ENCODE measurements around the gene UTF1. TPM values are rescaled to one million over a fixed set of nuclear protein-coding genes. Genes with fewer than 3 reads are reported as not detected.

UTF1 gene
- total and polyA plus RNA-seq, 9 of the 15 experiments (the other 6 are each of a cell fraction or from before 2014, with no cell fraction given), result 0.35 to 0.46 TPM; not detected in 7

- TF ChIP-seq BRD4 (IDR thresholded peaks at IDR 0.05) (no peak), ATF1 (CRISPR knock-in tag; IDR thresholded peaks at IDR 0.05) (no peak), ATF1 (tag; IDR thresholded peaks at IDR 0.05) (peak; percentile 84), TAL1 (IDR thresholded peaks at IDR 0.05) (peak; percentile 49; the same call in 1 of the 2 replicates), CUX1 (CRISPR knock-in tag; IDR thresholded peaks at IDR 0.05) (no peak), TAF1 (IDR thresholded peaks at IDR 0.05; ENCODE audit: control insufficient read depth, extremely low read depth, insufficient read depth, low read length, severe bottlenecking) (peak; percentile 22), ZNF589 (CRISPR knock-in tag; IDR thresholded peaks at IDR 0.05; ENCODE audit: low read depth) (peak; percentile 86), ZNF592 (IDR thresholded peaks at IDR 0.05) (peak; percentile 94), EP400 (IDR thresholded peaks at IDR 0.05) (peak; percentile 59; the same call in 1 of the 2 replicates), UBTF (IDR thresholded peaks at IDR 0.05; ENCODE audit: borderline replicate concordance in 1 of 2, low read depth in 2 of 2, low read length in 2 of 2) (peak in 1 of 2 experiments; percentile 45; a peak in 1 of 4 replicates), RAD21 (CRISPR knock-in tag; conservative IDR thresholded peaks at IDR 0.05 in 1 of 2, IDR thresholded peaks at IDR 0.05 in 1 of 2) (0 out of 4 replicates have a peak, but pooled peaks of 1 of the 2 experiments have one; percentile 8), MEIS2 (IDR thresholded peaks at IDR 0.05; ENCODE audit: partially characterized antibody) (peak; percentile 96), HMG20B (CRISPR knock-in tag; IDR thresholded peaks at IDR 0.05) (no peak), CTBP1 (IDR thresholded peaks at IDR 0.05; ENCODE audit: borderline replicate concordance) (peak; percentile 38; the same call in 1 of the 2 replicates), NR4A1 (CRISPR knock-in tag; IDR thresholded peaks at IDR 0.05) (no peak), NR4A1 (tag; IDR thresholded peaks at IDR 0.05) (0 out of 2 replicates have a peak, but pooled peaks have one; percentile 53)
Observed at GRCh38 chr10:133278577-133279265, 48.7 kb downstream of the UTF1 start (continued).

Measured in K562 (cell line).